Activated CD4-positive, CD25-positive, alpha-beta regulatory T cell (primary cell): Measurements from ENCODE around the gene SLC25A13.
"Not testable (repeated sequence)": the region's sequence is repeated elsewhere in the genome, so short reads cannot be mapped to it uniquely, and the experiment has no call there.

Experiments used
- DNase-seq, 4 experiments: peaks; one replicate each; lab custom pipeline; 2025; lab: John Stamatoyannopoulos, UW

The SLC25A13 gene

DNA sequence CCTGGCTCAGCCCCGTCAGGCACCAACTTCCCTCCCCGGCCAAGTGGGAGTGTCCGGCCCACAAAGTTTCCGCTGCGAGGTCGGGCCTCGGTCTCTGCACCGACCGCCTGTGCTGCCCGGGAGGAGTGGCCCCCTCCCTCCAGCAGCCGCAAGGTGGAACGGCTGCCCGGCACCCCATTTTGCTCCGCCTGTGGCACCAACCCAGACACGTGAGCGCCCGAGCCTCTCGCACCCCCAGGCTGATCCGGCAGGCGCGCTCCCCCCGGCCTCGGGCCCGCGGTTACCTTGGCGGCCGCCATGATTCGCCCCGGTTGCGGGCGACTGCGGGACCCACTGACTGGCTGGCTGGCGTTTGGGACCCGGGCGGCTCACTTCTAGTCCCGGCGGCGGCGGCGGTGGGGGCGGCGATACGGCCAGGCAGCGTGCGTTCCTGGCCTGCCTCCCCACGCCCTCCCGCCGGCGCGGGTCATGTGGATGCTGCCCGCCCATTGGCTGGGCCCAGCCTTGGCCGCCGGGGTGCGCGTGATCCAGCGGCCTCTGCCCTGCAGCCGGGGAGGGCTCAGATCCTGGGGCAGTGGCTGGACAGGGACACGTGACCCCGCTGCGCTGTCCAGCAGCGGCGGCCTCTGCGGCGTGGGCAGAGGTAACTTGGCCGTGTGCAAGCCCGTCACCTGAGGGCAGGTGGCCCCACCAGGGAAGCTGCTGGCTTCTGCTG lies at the start of gene SLC25A13:
Gene SLC25A13 (minus strand): TSS at position 441 of the 715 bp plus-strand sequence. CDS start 142 bp downstream, at position 299.
- peak; percentile 42 to 64 (median 56) for DNase-seq

GRCh38 chr7:96365916-96366315 lies 44.0 kb upstream of the SLC25A13 start:
- not testable (repeated sequence) for DNase-seq

DNA sequence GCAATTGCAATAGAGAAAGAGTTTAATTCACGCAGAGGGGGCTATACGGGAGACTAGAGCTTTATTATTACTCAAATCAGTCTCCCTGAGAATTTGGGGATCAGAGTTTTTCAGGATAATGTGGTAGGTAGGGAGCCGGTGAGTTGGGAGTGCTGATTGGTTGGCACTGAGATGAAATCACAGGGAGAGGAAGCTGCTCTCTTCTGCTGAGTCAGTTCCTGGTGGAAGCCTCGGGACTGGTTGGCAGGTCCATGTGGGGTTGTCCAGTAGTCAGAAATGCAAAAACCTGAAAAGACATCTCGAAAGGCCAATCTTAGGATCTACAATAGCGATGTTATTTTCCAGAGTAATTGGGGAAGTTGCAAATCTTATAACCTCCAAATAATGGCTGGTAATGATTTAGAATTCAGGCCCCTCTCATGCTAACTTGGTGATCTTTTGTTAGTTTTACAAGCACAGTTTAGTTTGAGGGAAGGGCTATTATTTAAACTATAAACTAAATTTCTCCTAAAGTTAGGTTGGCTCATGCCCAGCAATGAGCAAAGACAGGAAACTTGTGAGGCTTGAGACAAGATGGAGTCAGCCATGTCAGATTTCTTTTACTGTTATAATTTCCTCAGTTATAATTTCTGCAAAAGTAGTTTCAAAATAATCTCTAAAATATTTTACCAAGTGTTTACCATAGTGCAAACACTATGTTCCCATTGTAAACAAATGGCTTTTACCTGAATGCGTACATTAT lies 39.4 kb upstream of the SLC25A13 start:
- DNase-seq, result no peak

- DNase-seq, result no peak
Observed at GRCh38 chr7:96359876-96360275, 38.0 kb upstream of the SLC25A13 start.

DNA sequence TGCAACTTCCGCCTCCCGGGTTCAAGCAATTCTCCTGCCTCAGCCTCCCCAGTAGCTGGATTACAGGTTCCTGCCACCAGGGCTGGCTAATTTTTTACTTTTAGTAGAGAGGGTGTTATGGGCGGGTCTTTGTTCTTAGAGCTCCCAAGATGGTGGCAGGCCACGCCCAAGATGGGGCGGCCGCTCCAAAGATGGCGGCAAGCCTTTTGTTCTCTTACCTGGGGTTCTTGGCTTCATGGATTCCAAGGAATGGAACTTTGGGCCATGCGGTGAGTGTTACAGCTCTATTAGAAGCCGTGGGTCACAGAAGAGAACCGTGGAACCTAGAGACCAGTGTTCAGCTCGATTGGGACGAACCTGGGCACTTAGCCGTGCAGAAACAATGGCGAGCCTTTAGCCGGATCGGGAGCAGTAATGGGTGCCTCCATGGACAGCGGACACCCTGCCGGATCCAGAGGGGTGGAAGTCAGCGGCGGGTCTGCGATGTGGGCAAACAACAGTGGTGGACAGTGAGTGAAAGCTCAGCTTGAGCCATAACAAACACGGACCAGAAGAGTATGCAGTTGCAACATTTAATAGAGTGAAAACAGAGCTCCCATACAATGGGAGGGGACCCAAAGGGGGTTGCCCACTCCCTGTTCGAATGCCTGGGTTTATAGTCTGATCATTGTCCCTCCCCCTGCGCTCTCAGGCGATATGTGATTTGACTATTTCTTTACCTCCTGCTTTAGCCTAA lies 36.5 kb upstream of the SLC25A13 start:
- not testable (repeated sequence) for DNase-seq

DNA sequence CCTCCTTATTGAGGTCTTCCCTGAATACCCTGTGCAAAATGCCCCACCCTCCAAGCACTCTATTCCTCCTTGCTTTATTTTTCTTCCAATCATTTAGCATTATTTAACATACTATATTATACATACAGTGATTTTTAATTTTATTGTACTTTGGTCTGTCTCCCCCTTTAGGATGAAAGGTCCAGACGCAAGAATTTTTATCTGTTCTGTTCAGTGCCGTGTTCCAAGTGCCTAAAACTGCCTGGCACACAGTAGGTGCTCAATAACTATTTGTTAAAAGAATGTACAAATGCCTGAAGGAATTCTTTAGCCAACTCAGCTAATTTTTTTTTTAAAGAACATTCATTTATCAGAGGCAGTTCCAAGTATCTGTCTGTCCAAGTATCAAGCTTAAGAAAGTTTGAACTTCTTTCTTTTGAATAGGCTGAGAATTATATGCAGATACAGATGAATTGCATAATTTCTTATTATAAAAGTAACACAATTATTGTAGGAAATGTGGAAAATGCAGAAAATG lies 34.1 kb upstream of the SLC25A13 start:
- DNase-seq, result no peak

GRCh38 chr7:96354881-96355280 lies 33.0 kb upstream of the SLC25A13 start:
- DNase-seq, result no peak

DNA sequence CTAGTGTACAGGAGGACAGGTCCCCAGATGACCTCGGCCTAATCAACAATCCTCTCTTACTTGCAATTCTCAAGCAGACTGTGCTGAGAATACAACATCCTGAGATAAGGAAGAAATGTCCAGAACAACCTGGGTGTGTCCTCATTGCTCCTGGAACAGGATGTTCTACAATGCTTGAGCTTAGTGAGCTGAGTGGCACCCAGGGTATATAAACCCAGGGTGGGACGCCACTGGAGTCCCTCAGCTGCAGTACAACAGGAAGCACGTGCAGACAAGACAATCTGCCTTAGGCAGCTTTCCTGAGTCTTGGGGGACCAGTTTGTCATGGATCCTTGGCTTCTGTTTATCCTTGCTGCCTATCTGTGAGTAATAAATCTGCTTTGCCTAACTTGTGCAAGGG lies 27.7 kb upstream of the SLC25A13 start:
- DNase-seq, result no peak

GRCh38 chr7:96347471-96347870 lies 25.6 kb upstream of the SLC25A13 start:
- no peak for DNase-seq

DNA sequence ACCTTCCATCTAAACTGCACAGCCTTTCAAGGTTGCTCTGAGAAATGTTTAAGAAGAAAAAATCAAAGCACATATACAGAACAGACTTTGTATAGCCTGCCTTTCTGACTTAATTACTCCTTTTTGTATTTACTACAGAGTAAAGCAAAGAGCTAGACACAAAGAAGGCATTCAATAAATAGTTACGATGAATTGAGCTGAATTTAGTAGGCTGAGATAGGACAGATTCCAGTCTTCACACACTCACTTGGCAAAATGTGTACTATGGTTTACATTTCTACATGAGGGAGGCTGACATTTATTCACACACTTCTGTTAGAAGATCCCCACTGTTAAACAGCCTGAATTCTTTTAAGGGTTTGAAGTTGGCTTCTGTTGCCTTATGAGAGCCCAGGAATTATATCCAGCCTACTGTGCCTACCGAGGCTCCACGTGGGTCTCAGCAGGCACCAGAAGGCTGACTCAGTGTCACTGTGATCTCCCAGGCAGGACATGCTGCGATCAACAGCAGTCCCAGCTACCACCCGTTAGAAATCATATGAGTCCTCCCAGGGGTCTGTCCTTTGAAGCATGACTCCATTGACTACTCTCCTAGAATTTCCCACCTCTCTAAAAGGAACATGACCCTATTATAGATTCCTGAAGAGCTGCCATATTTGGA lies 24.5 kb upstream of the SLC25A13 start:
- DNase-seq, result no peak

- no peak for DNase-seq
Observed at GRCh38 chr7:96344236-96344635, 22.3 kb upstream of the SLC25A13 start.

DNA sequence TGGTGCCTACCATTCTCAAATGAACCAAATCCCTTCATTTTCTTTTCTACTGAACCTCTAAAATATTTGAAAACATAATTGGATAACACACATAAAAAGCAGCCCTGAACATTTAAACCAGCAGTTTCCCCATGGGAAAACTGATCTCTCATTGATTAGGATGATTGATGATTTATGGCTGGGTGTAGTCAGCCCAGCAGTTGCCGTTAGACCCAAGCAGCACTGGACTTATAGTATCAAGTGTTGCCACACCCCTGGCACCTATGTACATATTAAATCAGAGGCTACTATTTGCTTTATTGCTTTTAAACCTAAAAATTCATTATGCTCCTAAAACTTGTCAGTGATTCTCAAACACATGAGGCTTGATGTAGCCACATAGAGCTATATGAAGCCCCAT lies 20.2 kb upstream of the SLC25A13 start:
- no peak for DNase-seq

GRCh38 chr7:96337519-96337918 lies 15.6 kb upstream of the SLC25A13 start:
- no peak for DNase-seq

GRCh38 chr7:96332325-96332724 lies 10.4 kb upstream of the SLC25A13 start:
- no peak for DNase-seq

GRCh38 chr7:96331775-96332174 lies 9.9 kb upstream of the SLC25A13 start:
- DNase-seq, result no peak

- no peak for DNase-seq
Observed at GRCh38 chr7:96331233-96331632, 9.3 kb upstream of the SLC25A13 start.

GRCh38 chr7:96330193-96330592 lies 8.3 kb upstream of the SLC25A13 start:
- no peak for DNase-seq

DNA sequence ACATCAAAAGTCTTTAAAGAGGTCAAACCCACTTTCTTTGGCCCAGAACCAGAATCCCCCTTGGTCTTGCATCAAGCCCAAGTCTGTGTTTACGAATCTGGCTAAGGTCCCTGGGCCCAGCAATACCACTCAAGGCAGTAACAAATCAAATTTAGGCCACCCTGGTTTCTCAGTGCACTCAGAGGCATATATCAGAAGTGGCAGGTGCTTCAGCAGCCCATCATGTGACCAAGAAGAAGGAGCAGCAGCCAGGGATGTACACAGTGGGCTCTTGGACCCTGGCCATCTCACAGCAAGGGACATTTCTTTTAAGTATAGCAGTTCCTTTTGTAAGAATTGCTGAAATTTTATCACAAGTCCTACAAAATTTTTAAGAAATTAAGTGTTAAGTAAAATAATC lies 7.3 kb upstream of the SLC25A13 start:
- DNase-seq, result no peak

- no peak for DNase-seq
Observed at GRCh38 chr7:96328016-96328415, 6.1 kb upstream of the SLC25A13 start.

GRCh38 chr7:96327429-96327828 lies 5.5 kb upstream of the SLC25A13 start:
- DNase-seq, result no peak

DNA sequence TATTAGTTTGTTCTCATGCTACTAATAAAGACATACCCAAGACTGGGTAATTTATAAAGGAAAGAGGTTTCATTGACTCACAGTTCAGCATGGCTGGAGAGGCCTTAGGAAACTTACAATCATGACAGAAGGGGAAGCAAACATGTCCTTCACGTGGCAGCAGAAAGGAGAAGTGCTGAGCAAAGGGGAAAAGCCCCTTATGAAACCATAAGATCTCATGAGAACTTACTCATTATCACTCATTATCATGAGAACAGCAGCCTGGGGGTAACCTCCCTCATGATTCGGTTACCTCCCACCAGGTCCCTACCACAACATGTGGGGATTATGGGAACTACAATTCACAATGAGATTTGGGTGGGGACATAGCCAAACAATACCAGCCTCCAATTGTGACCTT lies 4.9 kb upstream of the SLC25A13 start:
- DNase-seq, result not testable (repeated sequence)

DNA sequence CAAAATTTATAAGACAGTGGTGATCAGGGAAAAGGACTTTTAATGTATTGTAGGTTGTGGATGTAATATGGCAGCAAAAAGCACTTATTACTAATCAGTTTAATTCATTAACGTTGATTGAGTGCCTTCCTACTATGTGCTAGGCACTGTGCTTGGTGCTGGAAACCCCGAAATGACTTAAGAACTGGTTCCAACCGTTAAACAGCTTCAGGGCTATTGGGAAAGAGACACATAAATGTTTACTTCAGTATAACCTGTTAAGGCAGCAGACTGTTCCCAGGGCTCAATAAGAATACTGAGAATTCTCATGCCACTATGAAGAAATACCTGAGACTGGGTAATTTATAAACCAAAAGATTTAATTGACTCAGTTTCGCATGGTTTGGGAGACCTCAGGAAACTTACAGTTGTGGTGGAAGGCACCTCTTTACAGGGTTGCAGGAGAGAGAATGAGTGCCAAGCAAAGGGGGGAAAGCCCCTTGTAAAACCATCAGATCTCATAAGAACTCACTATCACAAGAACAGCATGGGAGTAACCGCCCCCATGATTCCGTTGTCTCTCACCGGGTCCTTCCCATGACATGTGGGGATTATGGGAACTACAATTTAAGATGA lies 1.1 kb upstream of the SLC25A13 start:
- DNase-seq, result no peak
